GM10266 (cell line): ENCODE measurements around the gene GPSM1.
"Not testable (repeated sequence)": the region's sequence is repeated elsewhere in the genome, so short reads cannot be mapped to it uniquely, and the experiment has no call there.

Source experiments
- DNase-seq: peaks from one replicate; pipeline ENCODE4 v3.0.0; 2012; ENCODE audit errors: extremely low spot score
- TF ChIP-seq, protein P1 (sequence below): IDR thresholded peaks from 2 replicates; pipeline ENCODE4 v1.5.1; 2012; ENCODE audit warnings: mild to moderate bottlenecking, low read depth; ENCODE audit not compliant: control insufficient read depth, insufficient read depth; ENCODE audit errors: missing control alignments

The GPSM1 gene

DNA sequence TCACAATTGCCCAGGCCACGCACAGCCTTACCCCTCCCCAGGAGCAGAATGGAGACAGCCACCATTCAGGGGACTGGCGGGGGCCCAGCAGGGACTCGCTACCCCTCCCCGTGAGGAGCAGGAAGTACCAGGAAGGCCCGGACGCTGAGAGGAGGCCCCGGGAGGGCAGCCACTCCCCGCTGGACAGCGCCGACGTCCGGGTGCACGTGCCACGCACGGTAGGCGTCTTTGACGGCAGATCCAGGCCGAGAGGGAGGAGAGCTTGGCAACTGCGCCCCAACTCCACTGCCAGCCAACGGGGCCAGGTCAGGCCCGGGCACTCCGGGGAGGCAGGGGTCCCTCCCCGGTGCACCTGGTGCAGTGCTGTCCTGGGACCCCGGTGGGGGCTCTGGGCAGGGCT is 22.2 kb downstream of the GPSM1 start:
- no peak for DNase-seq
- TF ChIP-seq, protein P1, sequence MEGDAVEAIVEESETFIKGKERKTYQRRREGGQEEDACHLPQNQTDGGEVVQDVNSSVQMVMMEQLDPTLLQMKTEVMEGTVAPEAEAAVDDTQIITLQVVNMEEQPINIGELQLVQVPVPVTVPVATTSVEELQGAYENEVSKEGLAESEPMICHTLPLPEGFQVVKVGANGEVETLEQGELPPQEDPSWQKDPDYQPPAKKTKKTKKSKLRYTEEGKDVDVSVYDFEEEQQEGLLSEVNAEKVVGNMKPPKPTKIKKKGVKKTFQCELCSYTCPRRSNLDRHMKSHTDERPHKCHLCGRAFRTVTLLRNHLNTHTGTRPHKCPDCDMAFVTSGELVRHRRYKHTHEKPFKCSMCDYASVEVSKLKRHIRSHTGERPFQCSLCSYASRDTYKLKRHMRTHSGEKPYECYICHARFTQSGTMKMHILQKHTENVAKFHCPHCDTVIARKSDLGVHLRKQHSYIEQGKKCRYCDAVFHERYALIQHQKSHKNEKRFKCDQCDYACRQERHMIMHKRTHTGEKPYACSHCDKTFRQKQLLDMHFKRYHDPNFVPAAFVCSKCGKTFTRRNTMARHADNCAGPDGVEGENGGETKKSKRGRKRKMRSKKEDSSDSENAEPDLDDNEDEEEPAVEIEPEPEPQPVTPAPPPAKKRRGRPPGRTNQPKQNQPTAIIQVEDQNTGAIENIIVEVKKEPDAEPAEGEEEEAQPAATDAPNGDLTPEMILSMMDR, result no peak

DNA sequence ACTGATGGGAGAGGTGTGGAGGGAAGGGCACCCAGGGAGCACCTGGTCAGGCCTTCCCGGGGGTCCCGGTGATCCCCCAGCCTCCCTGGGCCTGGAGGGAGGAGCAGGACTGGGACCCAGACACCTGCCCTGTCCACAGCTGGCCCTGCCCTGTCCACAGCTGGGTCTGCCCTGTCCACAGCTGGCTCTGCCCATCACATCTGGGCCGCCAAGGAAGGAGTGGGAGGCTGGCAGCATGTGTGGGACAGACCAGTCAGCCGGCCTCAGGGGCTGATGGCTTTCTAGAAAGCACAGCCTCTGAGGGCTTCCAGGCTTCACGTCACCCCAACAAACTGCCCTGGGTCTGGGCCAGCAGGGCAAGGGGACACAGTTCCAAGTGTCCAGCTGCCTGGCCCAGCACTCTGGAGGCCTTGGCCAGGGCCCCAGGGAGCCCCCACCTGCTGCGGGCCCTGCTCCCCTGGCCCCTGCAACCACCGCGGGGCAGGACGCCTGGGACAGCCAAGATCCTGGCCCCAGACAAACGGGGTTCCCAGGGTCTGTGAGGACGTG is 24.0 kb downstream of the GPSM1 start:
- no peak for DNase-seq

DNA sequence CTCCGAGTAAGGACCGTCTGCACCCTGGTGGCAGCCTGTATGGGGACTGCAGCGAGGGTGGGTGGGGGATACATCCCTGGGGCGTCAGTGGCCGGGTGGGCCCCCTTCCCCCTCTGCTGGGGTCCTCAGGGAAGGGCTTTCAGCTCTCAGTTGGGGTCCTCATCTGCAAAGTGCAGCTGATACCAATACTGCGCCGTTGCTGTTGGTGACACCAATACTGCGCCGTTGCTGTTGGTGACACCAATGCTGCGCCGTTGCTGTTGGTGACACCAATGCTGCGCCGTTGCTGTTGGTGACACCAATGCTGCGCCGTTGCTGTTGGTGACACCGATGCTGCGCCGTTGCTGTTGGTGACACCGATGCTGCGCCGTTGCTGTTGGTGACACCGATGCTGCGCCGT is 24.5 kb downstream of the GPSM1 start:
- not testable (repeated sequence) for DNase-seq

More for the DNA sequence above, 24.0 kb downstream of the GPSM1 start:
- TF ChIP-seq, protein P1, result no peak

DNA sequence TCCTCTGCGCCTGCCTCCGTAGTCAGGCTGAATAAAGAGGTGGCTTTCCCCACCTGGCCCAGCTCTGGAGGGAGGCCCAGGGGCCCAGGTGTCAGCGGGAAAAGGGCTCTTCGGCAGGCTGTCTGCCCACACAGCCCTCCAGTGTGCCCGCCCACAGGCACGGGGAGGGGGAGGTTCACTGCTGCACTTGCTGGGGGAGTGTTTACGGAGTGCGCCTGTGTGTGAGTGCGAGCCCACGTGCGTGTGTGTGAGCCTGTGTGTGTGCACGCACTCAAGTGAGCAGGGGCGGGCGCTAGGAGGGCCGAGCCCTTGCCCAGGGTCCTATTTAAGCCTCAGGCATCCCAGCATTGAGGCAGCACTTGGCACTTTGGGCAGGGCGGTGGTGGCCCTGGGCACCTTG is 25.3 kb downstream of the GPSM1 start:
- TF ChIP-seq, protein P1, result no peak
- no peak for DNase-seq

DNA sequence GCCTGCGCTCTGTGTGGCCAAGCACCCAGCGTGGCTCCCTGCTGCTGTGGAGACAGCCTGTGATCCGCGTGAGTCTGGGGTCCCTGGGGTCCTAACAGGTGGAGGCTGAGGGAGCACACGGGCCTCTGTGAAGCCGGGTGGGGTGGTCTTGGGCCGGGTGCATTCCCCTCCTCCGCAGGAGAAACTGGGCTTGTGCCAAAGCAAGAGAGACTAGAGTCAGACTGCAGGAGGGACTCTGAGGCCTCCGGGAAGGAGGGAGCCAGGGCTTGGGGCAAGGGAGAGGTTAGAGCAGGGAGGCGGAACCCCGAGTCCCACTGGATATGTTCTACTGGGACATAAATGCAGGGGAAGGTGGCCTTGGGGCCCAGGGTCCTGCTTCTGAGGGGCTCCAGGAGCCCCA is 25.7 kb downstream of the GPSM1 start:
- TF ChIP-seq, protein P1, result no peak

DNA sequence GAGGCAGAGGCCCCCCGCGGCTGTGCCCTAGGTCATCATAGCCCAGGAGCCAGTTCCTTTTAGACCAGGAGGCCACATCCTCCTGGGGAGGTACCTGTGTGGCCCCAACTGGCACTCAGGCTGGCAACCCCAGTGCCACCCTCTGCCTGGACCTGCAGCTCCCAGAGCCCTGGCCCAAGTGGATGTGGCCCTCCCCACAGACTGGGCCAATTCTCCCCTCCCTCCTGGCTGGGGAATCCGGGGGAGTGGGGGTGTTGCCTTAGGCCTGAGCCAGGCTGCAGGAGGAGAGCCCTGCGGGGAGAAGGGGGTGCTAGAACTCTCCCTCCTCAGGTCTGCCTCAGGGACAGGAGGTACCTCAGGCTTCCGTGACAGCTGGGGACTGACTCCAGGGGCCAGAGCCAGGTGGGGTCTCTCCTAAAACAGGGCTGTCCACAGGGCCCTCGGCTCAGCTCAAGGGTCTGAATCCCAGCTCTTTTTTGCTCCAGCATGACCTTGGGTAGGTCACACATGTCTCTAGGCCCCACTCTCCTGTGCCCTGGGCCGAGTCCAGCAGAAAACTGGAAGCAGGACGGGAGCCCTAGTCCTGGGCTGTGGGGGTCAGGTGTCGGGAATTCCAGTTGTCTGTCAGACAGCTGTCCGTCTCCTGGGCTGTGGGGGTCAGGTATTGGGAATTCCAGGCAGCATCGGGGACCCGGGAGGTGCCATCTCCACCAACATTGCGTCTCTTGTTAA is 26.6 kb downstream of the GPSM1 start:
- no peak for DNase-seq
- TF ChIP-seq, protein P1, result no peak

More for the DNA sequence above, 25.7 kb downstream of the GPSM1 start:
- no peak for DNase-seq

DNA sequence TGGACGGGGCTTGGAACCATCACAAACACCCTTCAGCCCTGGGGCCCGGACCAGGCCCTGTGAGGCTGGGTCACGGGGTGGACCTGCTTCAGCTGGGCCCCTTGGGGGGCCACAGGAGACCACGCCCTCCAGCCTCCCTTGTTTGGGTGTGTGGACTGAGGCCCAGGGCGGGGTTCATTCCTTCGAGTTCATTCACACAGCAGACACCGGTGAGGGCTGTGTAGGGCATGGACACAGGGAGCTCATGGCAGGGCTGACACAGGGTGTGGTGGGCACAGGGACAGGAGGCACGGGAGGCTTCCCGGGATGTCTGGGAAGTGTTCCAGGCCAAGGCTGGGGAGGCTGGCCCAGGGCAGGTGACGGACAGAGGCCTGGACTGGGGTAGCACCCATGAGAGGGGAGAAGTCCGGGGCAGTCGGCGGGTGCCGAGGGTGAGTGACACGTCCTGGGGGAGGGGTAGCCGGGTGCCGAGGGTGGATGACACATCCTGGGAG is 27.3 kb downstream of the GPSM1 start:
- TF ChIP-seq, protein P1, result no peak

More for the DNA sequence above, 27.3 kb downstream of the GPSM1 start:
- no peak for DNase-seq
